HG03064 (cell line): ENCODE data around the gene NCOR1.
"Not testable (repeated sequence)": the region's sequence is repeated elsewhere in the genome, so short reads cannot be mapped to it uniquely, and the experiment has no call there.

Experiments
- ATAC-seq: cut with Tn5 transposase; IDR thresholded peaks from one replicate; pipeline ENCODE4 v1.9.1; 2021; ENCODE audit warnings: low read depth; ENCODE audit not compliant: unreplicated experiment

NCOR1 gene

DNA sequence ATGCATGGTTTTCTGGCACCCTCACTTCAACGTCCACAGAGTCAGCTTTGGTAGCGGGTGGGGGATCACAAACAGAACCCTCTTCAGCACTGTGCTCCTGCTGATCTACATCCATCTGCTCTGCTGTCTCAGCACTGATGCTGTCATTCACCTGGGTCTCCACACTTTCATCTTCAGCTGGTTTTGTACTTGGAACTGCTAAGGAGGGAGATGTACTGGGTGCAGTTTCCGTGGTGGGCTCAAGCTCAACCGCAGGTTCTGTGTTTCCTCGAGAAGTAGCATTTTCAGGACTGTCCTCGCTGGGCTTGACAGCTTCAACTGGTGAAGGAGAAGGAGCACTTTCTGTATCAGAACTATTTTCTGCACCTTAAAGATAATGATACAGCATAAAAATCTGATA, 113.9 kb downstream of the NCOR1 start:
- ATAC-seq, result no peak

DNA sequence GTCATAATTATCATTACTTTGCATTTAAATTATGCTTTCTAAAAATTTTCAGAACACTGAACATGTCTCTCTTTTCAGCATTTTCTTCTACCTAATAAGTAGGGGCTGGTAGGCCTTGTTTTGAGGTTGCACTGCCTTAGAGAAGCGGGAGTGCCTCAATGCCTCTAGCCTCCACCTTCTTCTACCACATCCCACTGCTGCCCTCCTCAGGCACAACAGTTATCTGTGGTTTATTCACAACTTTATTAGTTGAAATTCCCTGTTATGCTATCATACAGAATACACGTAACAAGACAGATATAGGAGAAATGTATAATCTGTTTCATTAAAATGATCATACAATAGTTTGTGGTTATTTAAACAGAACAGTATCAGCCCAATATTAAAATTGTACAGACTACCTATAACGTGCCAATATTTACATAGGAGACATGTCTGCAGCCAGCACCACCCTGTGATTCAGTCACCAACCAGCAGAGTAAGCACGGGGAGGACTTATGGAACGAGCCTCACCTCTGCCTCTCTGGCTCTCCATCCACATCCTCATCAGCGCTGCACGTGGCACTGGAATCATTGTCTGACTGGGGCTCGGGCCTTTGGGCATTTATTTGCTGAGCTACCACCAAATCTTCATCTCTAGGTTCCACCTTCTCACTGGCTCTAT, 114.5 kb downstream of the NCOR1 start:
- no peak for ATAC-seq

DNA sequence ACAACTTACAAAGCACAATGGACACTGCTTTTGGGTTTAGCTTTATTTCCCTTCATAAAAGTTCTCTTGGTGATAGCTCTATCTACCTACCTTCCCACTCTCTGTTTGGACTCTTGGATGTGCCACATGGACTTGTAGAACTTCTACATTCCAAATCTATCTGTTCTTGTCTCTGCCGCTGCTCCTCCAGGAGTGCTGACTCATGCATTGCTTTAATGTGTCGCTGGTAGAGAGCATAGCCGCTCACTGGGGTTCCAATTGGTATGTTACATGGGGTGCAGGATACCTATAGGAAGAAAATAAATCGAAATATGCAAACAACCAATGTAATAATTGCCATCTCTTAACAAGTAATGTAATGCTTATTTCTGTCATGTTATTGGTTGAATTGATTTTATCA, 123.6 kb downstream of the NCOR1 start:
- ATAC-seq, result no peak

DNA sequence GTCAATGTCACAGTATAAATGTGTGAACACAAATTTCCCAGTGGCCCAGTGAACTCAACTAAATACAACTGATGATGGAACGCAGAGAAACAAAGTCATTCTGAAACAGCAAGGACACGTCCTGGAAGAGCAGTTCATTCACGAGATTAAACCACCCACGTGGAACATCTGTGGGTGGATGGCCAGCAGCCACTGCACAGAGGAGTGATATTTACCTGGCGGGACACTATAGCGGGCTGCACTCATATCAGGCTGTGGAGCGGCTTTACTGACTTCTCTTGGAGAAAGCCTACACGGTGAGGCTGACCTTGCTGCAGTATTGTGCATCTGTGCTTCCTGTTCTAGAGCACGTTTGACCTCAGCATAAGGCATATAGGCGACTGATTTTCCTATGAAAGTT, 128.4 kb downstream of the NCOR1 start:
- no peak for ATAC-seq

DNA sequence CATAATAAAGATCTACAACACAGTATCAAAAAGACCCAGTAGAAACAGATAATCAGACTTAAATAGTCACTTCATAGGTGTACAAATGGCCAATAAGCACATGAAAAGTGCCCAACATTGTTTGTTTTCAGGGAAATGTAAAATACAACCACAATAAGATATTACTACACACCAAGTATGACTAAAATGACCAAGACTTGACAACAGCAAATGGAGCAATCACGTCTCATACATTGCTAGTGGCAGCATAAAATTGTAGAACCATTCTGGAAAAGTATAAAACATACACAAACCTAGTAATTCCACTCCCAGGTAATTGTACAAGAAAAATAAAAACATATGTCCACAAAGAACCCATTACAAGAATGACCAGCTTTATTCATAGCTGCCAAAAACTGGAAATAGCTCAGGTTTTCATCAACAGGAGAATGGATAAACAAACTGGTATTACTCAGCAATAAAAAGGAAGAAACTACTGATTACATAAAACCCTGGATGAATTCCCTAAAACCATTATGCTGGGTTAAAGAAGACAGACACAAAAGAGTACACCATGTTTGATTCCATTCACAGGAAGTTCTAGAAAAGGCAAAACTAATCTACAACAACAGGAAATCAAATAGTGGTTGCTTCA, 130.2 kb downstream of the NCOR1 start:
- no peak for ATAC-seq

DNA sequence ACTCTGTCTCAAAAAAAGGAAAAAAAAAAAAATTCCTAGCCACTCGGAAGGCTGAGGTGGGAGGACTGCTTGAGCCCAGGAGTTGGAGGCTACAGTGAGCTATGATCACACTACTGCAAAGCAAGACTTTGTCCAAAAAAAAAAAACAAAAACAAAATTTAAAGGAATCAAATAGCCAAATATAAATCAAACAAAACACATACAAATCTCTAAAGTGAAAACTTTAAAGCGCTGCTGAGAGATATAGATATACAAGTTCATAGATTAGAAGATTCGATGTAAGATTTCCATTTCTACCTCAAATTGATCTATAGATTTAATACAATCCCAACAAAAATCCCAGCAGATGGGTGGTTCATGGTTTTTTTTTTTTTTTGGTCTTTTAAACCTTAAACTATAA, 132.1 kb downstream of the NCOR1 start:
- no peak for ATAC-seq

DNA sequence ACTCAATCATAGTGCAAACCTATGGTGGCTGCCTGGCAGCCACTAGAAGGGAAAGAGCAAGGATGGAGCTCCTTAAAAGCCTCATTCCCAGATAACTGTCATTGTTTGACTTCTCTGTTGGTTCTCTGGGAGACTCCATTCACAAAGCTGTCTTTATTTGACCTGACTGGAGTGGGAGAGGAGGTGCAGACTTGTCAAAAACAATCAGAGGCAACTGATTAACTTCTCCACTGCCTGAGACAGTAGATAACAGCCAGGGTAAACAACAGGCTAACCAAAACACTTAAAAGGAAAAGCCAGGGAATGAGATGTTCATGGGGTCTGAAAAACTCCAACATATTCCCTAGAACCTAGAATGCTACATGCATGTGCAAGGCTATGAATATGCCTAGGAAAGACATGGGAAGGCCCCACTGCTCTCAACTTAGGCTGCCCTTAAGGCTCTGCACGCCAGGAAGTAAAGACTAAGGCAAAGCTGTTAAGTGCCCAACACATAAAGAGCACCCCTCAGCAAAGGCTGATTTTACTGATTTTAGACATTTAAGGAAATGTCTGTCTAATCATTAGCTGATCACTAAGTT, 133.7 kb downstream of the NCOR1 start:
- ATAC-seq, result no peak

DNA sequence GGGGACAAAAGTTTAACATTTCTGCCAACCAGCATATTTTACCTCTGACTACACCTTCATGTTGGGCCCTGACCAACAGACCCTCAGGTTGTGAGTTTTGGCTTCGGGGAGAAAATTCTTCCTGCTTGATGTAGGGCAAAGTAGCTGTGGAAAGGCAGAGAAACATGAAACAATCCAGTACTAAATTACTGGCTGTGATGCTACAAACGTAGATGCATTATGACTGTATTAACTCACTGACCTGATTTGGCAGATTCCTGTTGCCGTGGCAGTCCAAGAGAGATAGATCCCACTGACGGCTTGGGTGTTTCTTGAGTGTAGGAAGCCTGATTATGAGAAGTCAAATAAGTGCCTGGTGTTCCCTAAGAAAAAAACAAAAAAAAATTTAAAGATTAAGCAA, 135.0 kb downstream of the NCOR1 start:
- ATAC-seq, result no peak

DNA sequence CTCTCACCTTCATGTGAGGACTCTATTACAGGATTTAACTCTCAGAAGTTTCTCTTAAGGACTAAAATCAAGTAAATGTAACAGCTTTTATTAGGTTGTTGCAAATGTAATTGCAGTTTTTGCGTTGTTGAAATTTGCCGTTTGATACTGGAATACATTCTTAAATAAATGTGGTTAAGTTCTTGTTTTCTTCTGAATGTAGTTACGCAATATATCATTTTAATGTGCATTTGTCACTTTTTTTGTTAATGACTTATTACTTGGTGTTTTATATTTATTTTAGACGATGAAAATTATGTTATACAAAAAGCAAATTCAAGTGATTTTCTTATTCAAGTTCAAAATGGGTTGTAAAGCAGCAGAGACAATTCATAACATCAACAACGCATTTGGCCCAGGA, 139.4 kb downstream of the NCOR1 start:
- ATAC-seq, result no peak

DNA sequence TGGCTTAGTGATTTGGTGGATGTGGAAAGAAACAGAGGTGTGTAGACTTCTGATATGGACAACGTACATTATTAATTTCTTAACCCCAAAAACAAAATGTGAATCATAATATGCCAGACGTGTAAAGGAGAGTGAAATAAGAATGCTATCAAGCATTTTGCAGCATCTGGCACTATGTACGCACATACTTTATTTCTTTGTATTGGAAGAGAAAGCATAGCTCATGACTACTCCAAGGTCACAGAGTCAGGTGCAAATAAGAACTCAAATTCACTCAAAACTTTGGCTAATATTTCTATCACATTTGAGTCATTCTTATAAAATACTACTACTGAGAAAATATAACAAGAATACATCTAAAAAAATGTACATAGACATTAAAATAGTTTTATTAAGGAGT, 140.9 kb downstream of the NCOR1 start:
- ATAC-seq, result no peak

DNA sequence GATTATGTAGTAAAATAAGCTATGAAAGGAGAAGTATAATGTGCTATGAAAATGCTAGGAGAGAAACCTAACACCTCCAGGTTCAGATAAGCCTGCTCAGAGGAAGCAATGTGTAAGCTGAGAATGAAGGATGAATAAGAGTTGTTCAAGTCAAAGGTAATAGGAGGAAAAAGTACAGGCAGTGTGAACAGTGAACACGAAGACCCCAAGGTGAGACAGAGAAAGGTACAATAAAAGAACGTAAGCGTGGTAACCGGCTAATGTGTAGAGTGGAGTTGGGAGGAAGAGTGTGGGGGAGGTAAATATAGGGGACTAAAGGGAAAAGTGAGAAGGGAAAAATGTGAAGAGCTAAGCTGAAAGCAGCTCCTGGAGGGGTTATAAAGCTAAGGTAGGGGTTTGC, 141.5 kb downstream of the NCOR1 start:
- no peak for ATAC-seq

DNA sequence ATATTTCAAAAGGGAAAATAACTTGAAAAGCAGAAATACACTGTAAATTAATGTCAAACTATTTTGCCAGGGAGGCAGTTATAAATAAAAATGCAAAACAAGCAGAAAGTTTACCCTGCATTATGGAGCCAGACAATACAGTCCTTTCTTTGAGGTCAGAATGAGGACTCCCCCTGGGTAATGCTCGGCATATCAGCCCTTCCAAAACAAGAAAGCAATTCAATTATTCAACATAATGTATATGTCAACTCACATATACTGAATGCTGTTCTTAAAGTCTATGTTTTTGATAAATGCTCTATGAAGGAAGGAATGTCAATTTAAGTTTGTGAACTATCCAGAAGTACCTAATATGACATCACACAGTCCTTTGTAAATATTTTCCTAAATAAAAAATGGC, 143.3 kb downstream of the NCOR1 start:
- ATAC-seq, result no peak

DNA sequence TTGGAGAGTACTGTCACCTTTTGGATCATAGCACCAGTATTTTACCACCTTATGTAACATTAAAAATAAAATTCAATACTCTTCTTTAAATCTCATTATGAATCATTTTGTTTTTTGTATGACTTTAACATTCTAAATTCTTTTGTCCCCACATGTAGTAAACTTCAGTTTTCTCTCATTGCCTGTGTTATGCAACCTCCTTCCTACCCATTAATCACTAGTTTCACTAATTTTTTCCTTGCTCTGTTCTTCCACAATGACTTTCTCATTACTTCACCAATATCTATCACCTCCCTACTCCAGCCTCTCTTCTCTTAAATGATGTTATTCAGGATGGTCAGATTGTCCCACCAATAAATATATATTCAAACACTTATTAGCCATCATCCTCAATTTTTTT, 147.0 kb downstream of the NCOR1 start:
- ATAC-seq, result no peak

DNA sequence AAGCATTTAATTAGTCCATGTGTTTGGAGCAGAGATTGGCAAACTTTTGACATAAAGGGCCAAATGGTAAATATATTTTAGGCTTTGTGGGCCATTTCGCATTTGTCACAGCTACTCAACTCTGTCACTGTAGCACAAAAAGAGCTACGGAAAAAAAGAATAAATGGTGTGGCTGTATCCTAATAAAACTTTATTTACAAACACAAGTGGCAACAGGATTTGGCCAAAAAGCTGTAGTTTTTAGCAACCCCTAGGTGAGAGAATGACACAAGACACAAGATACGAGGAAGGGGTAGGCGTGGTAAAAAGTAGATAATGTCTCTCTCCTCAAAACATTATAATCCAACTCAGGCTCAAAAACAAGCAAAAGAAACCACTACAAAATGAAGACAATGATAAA, 149.2 kb downstream of the NCOR1 start:
- ATAC-seq, result no peak

DNA sequence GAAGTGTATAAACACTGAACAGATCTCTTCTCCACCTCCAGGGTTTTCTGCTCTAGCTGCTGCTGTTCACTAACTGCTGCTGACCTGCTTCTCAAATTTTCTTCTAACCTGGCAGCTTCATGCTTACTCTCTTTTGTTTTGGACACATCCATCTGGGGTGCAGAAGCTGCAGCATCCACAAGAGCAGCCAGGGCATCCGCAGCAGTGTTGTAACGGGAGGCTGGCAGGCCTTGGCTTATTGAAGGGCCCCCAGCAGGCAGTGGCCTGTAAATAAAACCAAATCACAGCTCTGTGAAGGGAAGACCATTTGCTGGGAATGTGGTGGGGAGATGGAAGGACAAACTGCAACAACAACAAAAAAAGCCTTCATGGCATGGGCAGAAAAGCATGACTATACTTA, 153.7 kb downstream of the NCOR1 start:
- no peak for ATAC-seq

DNA sequence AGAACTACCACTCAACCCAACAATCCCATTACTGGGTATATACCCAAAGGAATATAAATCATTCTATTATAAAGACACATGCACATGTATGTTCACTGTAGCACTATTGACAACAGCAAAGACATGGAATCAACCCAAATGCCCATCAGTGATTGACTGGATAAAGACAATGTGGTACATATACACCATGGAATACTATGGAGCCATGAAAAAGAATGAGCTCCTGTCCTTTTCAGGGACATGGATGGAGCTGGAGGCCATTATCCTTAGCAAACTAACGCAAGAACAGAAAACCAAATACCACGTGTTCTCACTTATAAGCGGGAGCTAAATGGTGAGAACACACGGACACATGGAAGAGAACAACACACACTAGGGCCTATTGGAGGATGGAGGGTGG, 160.2 kb downstream of the NCOR1 start:
- not testable (repeated sequence) for ATAC-seq

DNA sequence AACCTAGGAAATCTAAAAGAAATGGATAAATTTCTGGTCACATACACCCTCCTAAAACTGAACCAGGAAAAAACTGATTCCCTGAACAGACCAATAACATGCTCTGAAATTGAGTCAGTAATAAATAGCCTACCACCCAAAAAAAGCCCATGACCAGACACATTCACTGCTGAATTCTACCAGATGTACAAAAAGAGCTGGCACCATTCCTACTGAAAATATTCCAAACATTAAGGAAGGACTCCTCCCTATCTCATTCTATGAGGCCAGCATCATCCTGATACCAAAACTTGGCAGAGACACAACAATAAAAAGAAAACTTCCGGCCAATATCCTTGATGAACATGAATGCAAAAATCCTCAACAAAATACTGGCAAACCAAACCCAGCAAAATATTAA, 162.8 kb downstream of the NCOR1 start:
- ATAC-seq, result no peak

DNA sequence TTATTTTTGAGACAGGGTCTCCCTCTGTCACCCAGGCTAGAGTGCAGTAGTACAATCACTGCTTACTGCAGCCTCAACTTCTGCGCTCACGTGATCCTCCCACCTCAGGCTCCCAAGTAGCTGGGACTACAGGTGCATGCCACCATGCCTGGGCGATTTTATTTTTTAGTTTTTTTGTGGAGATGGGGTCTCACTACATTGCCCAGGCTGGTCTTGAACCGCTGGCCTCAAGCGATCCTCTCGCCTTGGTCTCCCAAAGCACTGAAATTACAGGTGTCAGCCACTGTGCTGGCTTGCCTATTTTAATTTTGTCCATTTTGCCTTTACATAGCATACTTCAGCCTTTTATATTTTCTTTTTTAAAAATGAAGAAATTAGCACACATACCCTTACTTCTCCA, 164.5 kb downstream of the NCOR1 start:
- ATAC-seq, result no peak

DNA sequence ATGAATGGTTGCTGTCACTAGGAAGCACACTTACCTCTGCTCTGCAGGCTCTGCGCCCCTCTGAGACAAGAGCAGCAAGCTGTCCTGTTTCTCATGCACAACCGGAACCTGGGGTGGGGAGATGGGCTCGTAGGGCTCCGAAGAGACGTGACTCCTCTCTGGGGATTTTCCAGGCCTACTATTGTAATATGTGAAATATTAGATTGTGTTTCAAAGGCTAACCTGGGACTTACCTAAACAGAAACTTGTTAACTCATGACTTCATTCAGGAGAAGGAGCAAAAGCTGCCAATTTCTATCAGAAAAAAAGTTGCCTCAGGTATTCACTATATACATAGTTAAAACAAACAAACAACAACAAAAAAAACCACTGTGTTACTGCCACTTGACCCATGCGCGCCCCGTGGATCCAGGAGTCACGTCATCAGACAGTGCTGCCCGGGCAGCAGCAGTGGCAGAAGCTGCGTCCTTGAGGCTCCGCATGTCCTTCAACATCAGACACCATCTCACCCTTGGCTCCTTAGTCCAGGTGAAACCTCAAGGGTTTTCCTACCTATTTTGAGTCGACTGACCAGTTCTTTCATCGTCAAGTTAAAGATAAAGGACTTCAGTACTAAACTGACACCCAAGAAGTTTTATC, 166.4 kb downstream of the NCOR1 start:
- no peak for ATAC-seq

DNA sequence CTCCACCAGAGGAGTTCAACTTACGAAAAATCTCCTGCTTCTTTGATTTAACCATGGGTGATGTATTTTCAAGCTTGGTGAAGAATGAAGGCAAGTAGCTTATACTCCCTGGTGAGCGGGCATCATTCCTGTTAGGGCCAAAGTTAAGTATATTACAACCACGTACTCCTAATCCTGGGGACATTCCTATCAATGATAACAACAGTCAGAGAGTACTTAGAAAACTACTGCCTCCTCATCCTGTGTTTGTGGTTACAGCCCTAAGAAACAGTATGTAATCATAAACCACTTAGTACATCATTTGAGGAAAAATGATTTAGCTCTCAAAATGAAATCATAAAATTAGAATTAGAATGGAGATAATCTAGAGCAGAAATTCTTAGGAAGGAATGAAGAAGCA, 168.4 kb downstream of the NCOR1 start:
- no peak for ATAC-seq

DNA sequence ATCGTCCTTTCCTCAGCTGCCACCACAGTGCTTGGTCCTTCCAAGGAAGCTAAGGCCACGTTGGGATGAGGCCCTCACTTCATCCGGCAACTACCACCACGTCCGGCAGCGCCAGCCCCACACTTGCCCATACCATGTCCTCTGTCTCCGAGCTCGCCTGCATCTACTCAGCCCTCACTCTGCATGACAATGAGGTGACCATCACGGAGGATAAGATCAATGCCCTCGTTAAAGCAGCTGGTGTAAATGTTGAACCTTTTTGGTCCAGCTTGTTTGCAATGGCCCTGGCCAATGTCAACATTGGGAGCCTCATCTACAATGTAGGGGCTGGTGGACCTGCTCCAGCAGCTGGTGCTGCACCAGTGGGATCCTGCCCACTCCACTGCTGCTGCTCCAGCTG, 170.8 kb downstream of the NCOR1 start:
- no peak for ATAC-seq

DNA sequence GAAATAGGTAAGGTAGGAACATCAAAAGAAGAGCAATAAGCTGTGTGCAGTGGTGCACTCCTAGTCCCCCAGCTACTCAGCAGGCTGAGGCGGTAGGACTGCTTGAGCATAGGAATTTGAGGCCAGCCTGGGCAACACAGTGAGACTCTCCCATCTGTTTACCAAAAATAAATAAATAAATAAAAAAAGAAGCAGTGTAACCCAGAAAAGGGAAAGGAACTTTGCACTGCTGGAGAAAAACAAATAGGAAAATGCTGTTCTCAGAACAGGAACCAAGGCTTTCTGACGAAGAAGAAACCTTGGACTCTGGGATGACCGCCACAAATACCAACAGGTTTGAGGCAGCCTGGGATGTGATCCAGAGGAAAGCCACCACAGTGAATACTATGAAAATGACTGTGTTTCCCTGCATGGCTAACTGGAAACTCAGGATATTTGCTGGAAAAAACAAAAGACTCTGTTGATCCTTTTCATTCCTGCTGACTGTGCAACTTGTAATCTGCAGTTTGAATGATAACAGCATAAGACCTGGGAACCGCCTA, 174.6 kb downstream of the NCOR1 start:
- ATAC-seq, result no peak
